Epithelial cell of proximal tubule (primary cell): ENCODE measurements around the gene VGLL4. TPM values are rescaled to one million over a fixed set of nuclear protein-coding genes. Genes with fewer than 3 reads are reported as not detected.

ENCODE experiments used
- DNase-seq: peaks from one replicate; pipeline ENCODE4 v3.0.0-alpha.2; 2011; ENCODE audit warnings: low read depth
- H3K4me3 ChIP-seq: 2 replicates; pipeline ENCODE4 v1.5.1; 2011; ENCODE audit warnings: low read depth, mild to moderate bottlenecking, low read length
- CTCF ChIP-seq: conservative IDR thresholded peaks from 2 replicates; pipeline ENCODE4 v1.5.1; 2012; ENCODE audit warnings: low read depth, mild to moderate bottlenecking, low read length
- total RNA-seq: library from RNA; depleted of rRNA; stranded (reverse); fragments of >200 nt; gene quantifications from 2 replicates; pipeline ENCODE4 v1.2.3, GENCODE V29; 2015

The VGLL4 gene
- total RNA-seq, 1 donor from 2014 or later: 52.4 TPM

DNA sequence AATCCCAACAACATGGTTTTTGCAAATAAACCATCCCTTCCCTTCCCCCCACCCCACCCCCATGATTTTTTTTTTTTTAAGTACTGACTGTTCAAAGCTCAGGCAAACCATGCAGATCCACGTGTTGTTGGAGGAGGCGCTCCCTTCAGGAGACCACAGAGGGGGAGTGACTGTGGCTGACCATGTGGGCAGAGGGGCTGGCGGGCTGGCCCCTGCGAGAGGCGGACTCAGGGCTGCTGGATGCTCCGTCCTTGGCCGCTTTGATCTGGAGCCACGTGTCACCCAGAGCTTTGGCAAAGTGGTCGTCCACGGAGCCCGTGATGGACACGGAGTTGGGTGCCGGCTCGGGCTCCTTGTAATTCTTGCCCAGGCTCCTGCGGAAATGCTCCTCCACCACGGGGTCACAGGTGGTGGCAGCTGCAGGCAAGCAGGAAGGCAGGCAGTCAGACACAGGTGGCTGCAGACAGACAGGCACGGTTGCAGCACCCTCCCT, 85.3 kb downstream of the VGLL4 start:
- TF ChIP-seq CTCF: no peak
- DNase-seq: no peak
- H3K4me3 ChIP-seq: no peak overlapping the region

DNA sequence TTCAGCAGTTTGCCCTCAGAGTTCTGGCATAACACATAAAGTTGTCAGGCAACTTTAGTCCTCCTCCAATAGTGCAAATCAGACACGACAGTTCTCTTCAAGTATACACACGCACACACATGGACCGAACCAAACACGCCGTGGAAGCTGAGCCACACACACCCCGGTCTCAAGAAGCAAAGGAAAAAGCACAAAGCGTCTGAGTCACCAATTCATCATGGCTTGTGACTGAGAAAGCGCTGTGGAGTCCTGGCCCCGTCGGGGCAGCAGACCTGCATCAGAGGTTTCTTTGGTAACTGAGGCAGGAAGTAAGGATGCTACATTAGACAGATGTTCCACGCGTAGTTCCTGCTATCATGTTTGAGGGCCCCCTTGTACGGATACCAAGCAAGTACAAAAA, 85.7 kb downstream of the VGLL4 start:
- no peak for TF ChIP-seq CTCF
- no peak for DNase-seq
- no peak overlapping the region for H3K4me3 ChIP-seq

GRCh38 chr3:11556851-11557644, 86.7 kb downstream of the VGLL4 start:
- DNase-seq: no peak
- no peak for TF ChIP-seq CTCF
- H3K4me3 ChIP-seq: no peak overlapping the region

GRCh38 chr3:11555881-11556633, 87.7 kb downstream of the VGLL4 start:
- H3K4me3 ChIP-seq: no peak overlapping the region
- no peak for TF ChIP-seq CTCF
- no peak for DNase-seq

- no peak for TF ChIP-seq CTCF
- no peak for DNase-seq
- H3K4me3 ChIP-seq: no peak overlapping the region
Measured at GRCh38 chr3:11555211-11555782, 88.4 kb downstream of the VGLL4 start.

GRCh38 chr3:11554666-11555065, 89.0 kb downstream of the VGLL4 start:
- no peak for TF ChIP-seq CTCF
- no peak overlapping the region for H3K4me3 ChIP-seq
- no peak for DNase-seq
